Stimulated activated effector memory CD8-positive, alpha-beta T cell treated with anti-CD3 and anti-CD28 coated beads, Interleukin-12 subunit alpha, Interleukin-12 subunit beta, amount 100 ng/mL, for 72 hours (primary cell): Measurements from ENCODE around the gene PKIB.

Experiments
- ATAC-seq: fragments of 150-1000 bp; cut with Tn5 transposase; 2 replicates; pipeline ENCODE4 v1.10.0; 2021
- DNase-seq, 2 donors: peaks; one replicate each; pipeline ENCODE4 v3.0.0; 2021 to 2022; ENCODE audit warnings: low spot score in 2 of 2
- H3K27ac Mint-ChIP-seq: one replicate; pipeline ENCODE4 v1.8.0; 2022; ENCODE audit warnings: mild to moderate bottlenecking, mixed read lengths
- H3K36me3 Mint-ChIP-seq: one replicate; pipeline ENCODE4 v1.8.0; 2022; ENCODE audit warnings: mild to moderate bottlenecking, mixed read lengths
- H3K4me1 Mint-ChIP-seq: one replicate; pipeline ENCODE4 v1.8.0; 2022; ENCODE audit warnings: mixed read lengths
- H3K4me3 Mint-ChIP-seq: one replicate; pipeline ENCODE4 v1.8.0; 2022; ENCODE audit warnings: mild to moderate bottlenecking, mixed read lengths
- H3K9me3 Mint-ChIP-seq: one replicate; pipeline ENCODE4 v1.8.0; 2022; ENCODE audit warnings: mixed read lengths

The PKIB gene

DNA sequence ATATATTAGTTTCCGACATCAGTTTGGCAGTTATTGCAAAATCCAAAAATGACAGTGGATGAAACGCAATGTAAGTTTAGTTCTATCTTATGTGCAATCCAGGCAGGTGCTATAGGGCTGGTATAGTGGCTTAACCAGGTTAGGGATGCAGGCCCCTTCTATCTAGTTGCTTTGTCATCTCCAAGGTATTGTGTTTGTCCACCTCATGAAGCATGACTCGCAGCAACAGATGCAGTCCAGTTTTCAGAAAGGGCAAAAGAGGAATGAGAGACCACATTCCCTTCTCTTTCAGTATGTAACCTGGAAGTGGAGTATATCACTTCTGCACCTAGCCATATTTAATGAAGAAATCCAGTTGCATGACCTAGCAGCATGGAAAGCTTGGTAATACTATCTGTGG is 59.7 kb downstream of the PKIB start:
- no peak for ATAC-seq
- H3K9me3 Mint-ChIP-seq: peaks cover 2% of the 10 kb centered on the region
- H3K27ac Mint-ChIP-seq: no peak overlapping the region
- DNase-seq: no peak
- no peaks in the 10 kb centered on the region for H3K36me3 Mint-ChIP-seq
- no peak overlapping the region for H3K4me3 Mint-ChIP-seq
- H3K4me1 Mint-ChIP-seq: no peaks in the 10 kb centered on the region

DNA sequence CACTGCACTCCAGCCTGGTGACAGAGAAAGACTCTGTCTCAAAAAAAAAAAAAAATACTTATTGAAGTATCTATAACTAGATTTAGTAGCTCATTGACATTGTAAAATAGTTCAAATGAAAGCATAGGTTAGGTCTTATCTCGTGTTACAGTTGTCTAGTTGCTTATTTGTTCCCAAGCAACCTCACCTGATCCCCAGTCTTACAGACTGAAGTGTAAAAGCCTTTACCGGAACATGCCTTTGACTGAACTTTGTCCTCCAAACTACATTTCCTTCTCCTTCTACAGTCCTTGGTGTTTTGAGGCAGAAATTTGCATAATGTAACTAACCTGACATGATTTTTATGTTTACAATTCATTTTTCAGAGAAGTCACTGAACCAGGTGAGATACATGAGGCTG is 61.0 kb downstream of the PKIB start:
- DNase-seq (no peak), ATAC-seq (no peak)
- no peaks in the 10 kb centered on the region for H3K4me1 Mint-ChIP-seq
- H3K36me3 Mint-ChIP-seq: no peaks in the 10 kb centered on the region
- peaks cover 2% of the 10 kb centered on the region for H3K9me3 Mint-ChIP-seq
- no peak overlapping the region for H3K27ac Mint-ChIP-seq
- H3K4me3 Mint-ChIP-seq: no peak overlapping the region

GRCh38 chr6:122673343-122673961 is 63.2 kb downstream of the PKIB start:
- no peak for ATAC-seq
- Mint-ChIP-seq H3K27ac (no peak overlapping the region), H3K4me1 (no peaks in the 10 kb centered on the region), H3K36me3 (no peaks in the 10 kb centered on the region), H3K4me3 (no peak overlapping the region), H3K9me3 (peaks cover 2% of the 10 kb centered on the region)
- no peak for DNase-seq

DNA sequence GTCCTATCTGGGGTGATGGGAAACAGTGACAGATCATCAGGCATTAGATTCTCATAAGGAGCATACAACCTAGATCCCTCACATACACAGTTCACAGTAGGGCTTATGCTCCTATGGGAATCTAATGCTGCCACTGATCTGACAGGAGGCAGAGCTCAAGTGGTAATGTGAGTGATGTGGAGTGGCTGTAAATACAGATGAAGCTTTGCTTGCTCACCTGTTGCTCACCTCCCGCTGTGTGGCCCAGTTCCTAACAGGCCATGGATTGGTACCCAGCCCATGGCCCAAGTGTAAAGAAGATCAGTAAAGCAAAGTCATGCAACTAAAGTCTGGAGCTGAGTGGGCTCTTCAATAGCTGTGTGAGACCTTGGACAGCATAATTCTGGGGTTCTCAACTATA is 65.9 kb downstream of the PKIB start:
- no peak for ATAC-seq
- Mint-ChIP-seq H3K36me3 (no peaks in the 10 kb centered on the region), H3K4me3 (no peak overlapping the region), H3K9me3 (peaks cover 2% of the 10 kb centered on the region), H3K4me1 (no peaks in the 10 kb centered on the region), H3K27ac (no peak overlapping the region)
- no peak for DNase-seq

- H3K4me1 Mint-ChIP-seq: no peaks in the 10 kb centered on the region
- H3K36me3 Mint-ChIP-seq: no peaks in the 10 kb centered on the region
- no peak for DNase-seq
- no peak overlapping the region for H3K27ac Mint-ChIP-seq
- H3K4me3 Mint-ChIP-seq: no peak overlapping the region
- H3K9me3 Mint-ChIP-seq: peaks cover 2% of the 10 kb centered on the region
- ATAC-seq: no peak
These were observed 66.5 kb downstream of the PKIB start for GRCh38 chr6:122676688-122677087.

DNA sequence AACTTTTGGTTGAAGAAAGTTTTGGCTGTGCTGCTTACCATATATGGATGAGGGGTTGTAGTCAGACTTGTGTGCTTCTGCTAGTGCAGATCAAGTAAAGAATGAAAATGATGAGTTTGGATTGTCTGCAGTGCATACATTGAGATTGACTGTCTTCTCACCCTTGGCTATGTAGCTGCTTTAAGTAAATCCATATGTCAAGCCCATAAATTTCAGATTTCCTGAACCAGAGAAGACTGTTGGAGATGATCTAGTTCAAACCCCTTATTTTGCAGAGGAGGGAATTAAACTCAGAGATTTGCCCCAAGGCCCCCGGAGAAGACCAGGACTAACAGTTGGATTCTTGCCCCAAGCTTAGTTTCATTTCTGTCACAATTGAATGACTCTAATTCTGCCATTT is 67.2 kb downstream of the PKIB start:
- peaks cover 2% of the 10 kb centered on the region for H3K9me3 Mint-ChIP-seq
- ATAC-seq (no peak), DNase-seq (no peak)
- no peak overlapping the region for H3K27ac Mint-ChIP-seq
- H3K4me1 Mint-ChIP-seq: no peaks in the 10 kb centered on the region
- H3K36me3 Mint-ChIP-seq: no peaks in the 10 kb centered on the region
- no peak overlapping the region for H3K4me3 Mint-ChIP-seq

- Mint-ChIP-seq H3K36me3 (no peaks in the 10 kb centered on the region), H3K4me3 (no peak overlapping the region), H3K9me3 (peaks cover under 1% of the 10 kb centered on the region), H3K27ac (no peak overlapping the region), H3K4me1 (no peaks in the 10 kb centered on the region)
- ATAC-seq (no peak), DNase-seq (no peak)
These were observed 68.6 kb downstream of the PKIB start for GRCh38 chr6:122678841-122679240.

DNA sequence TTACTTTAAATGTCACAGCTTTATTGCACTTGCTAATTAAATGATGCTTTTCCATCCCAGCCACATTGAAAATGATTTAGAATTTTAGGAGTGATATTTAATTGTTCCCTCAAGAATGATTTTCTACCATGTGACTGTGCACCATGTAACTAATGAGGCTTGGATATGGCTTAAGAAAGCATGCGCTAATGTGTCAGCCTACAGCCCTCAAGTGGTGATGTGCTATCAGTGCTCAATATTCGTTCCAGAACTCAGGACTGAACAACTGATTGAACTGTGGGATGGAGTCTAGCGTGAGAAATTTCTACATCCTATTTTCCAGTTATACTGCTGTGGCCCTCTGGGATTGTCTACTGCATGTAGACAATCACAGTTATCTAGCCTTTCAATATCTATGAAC is 71.5 kb downstream of the PKIB start:
- H3K9me3 Mint-ChIP-seq: no peaks in the 10 kb centered on the region
- no peaks in the 10 kb centered on the region for H3K4me1 Mint-ChIP-seq
- no peaks in the 10 kb centered on the region for H3K36me3 Mint-ChIP-seq
- ATAC-seq (no peak), DNase-seq (no peak)
- H3K27ac Mint-ChIP-seq: no peak overlapping the region
- no peak overlapping the region for H3K4me3 Mint-ChIP-seq

- no peaks in the 10 kb centered on the region for H3K36me3 Mint-ChIP-seq
- H3K4me1 Mint-ChIP-seq: no peaks in the 10 kb centered on the region
- no peak for ATAC-seq
- H3K27ac Mint-ChIP-seq: no peak overlapping the region
- H3K4me3 Mint-ChIP-seq: no peak overlapping the region
- no peak for DNase-seq
- peaks cover 3% of the 10 kb centered on the region for H3K9me3 Mint-ChIP-seq
These were observed 73.9 kb downstream of the PKIB start for GRCh38 chr6:122683989-122684651.

DNA sequence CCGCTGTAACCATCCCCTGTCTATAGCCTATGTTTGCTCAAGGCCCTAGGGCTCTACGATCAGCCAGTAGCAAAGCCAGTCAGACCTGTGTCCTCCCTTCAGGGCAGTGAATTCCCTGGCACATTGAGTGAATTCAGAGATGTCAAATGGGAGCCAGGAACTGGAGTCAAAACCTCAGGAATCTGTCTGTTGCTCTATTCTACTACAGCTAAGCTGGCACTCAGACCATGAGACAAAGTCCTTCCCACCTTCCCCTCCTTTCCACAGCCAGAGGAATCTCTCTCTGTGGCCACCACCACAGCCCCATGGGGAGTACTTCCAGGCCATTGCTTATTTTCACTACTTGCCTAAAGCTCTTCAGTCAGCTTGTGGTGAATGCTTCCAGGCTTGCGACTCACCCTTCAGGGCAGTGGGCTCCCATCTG is 82.0 kb downstream of the PKIB start:
- no peaks in the 10 kb centered on the region for H3K4me1 Mint-ChIP-seq

DNA sequence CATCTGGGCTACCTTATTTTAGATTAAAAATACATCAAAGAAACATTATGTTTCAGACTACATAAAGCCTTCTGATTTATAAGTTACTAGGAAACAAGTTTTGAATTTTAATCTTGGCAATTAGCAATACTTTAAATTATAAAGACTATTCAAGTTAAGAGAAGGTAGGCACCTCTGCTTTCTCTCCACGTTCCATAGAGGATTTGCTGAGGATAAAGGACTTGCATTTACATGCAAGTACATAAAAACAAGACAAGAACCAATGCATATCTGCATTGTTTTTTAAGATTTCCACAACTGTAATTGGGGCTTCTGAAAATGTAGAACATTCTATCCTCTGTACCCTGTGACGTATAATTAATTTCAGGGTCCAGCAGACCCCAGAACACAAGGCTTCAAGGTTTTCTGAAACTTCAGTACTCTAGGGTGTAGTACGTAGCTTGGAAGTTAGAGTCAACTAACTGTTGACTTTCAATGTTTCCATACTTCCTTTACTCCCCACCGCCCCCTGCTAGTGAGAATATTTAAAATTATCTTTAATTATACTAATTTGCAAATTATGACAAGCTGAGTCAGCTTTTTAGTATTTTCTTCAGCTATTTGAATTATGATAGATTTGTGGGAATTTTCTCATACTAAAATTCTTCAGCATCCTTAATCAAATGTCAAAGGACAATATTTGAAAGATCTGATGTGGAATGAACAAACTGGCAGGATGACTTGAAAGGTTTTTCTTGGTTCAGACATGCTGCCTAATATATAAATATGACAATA is 82.8 kb downstream of the PKIB start:
- ATAC-seq (no peak), DNase-seq (no peak)
- no peaks in the 10 kb centered on the region for H3K4me1 Mint-ChIP-seq
- peaks cover 6% of the 10 kb centered on the region for H3K9me3 Mint-ChIP-seq
- H3K27ac Mint-ChIP-seq: no peak overlapping the region
- no peak overlapping the region for H3K4me3 Mint-ChIP-seq
- H3K36me3 Mint-ChIP-seq: no peaks in the 10 kb centered on the region

More for the DNA sequence above, 82.0 kb downstream of the PKIB start:
- no peak for DNase-seq
- ATAC-seq: no peak
- H3K36me3 Mint-ChIP-seq: no peaks in the 10 kb centered on the region
- no peak overlapping the region for H3K4me3 Mint-ChIP-seq
- H3K27ac Mint-ChIP-seq: no peak overlapping the region
- H3K9me3 Mint-ChIP-seq: peaks cover 6% of the 10 kb centered on the region

GRCh38 chr6:122694075-122694474 is 83.9 kb downstream of the PKIB start:
- Mint-ChIP-seq H3K9me3 (peaks cover 3% of the 10 kb centered on the region), H3K27ac (no peak overlapping the region), H3K4me3 (no peak overlapping the region), H3K36me3 (no peaks in the 10 kb centered on the region), H3K4me1 (no peaks in the 10 kb centered on the region)
- no peak for ATAC-seq
- no peak for DNase-seq

DNA sequence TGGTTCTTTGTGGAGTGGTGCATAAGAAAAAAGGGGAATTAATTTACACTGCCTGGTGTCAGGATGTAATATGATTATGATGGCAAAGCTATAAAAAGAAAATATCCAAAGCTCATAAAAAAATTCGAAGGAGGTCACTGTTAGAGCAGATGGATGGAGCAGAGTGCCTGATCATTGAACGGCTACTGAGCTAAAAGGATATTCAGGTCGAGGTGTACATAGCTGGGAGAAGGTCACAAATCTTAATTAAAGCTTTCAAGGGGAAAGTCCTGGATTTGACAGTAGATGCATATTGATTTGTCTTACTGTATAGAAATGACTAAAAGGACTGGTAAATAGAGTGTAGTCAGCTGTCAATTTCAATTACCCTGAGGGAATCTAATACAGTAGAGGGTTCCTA is 84.4 kb downstream of the PKIB start:
- H3K9me3 Mint-ChIP-seq: no peaks in the 10 kb centered on the region
- no peaks in the 10 kb centered on the region for H3K4me1 Mint-ChIP-seq
- no peaks in the 10 kb centered on the region for H3K36me3 Mint-ChIP-seq
- DNase-seq (no peak), ATAC-seq (no peak)
- H3K4me3 Mint-ChIP-seq: no peak overlapping the region
- no peak overlapping the region for H3K27ac Mint-ChIP-seq

GRCh38 chr6:122695188-122695587 is 85.0 kb downstream of the PKIB start:
- H3K9me3 Mint-ChIP-seq: no peaks in the 10 kb centered on the region
- no peak for DNase-seq
- no peak overlapping the region for H3K4me3 Mint-ChIP-seq
- ATAC-seq: no peak
- no peaks in the 10 kb centered on the region for H3K4me1 Mint-ChIP-seq
- no peaks in the 10 kb centered on the region for H3K36me3 Mint-ChIP-seq
- no peak overlapping the region for H3K27ac Mint-ChIP-seq

GRCh38 chr6:122696079-122696478 is 85.9 kb downstream of the PKIB start:
- DNase-seq: no peak
- Mint-ChIP-seq H3K4me1 (no peaks in the 10 kb centered on the region), H3K27ac (no peak overlapping the region), H3K9me3 (peaks cover 2% of the 10 kb centered on the region), H3K36me3 (no peaks in the 10 kb centered on the region), H3K4me3 (no peak overlapping the region)
- ATAC-seq: no peak

- Mint-ChIP-seq H3K4me1 (no peaks in the 10 kb centered on the region), H3K9me3 (peaks cover 2% of the 10 kb centered on the region), H3K4me3 (no peak overlapping the region), H3K27ac (no peak overlapping the region), H3K36me3 (no peaks in the 10 kb centered on the region)
- no peak for ATAC-seq
- no peak for DNase-seq
These were observed 86.6 kb downstream of the PKIB start for GRCh38 chr6:122696853-122697252.
